NCI-H1105 (cell line): ENCODE measurements around the gene MAML2.
"Not testable (repeated sequence)": the region's sequence is repeated elsewhere in the genome, so short reads cannot be mapped to it uniquely, and the experiment has no call there.

Experiments
- DNase-seq: peaks from one replicate; lab custom pipeline; 2025; lab: John Stamatoyannopoulos, UW

Gene MAML2

DNA sequence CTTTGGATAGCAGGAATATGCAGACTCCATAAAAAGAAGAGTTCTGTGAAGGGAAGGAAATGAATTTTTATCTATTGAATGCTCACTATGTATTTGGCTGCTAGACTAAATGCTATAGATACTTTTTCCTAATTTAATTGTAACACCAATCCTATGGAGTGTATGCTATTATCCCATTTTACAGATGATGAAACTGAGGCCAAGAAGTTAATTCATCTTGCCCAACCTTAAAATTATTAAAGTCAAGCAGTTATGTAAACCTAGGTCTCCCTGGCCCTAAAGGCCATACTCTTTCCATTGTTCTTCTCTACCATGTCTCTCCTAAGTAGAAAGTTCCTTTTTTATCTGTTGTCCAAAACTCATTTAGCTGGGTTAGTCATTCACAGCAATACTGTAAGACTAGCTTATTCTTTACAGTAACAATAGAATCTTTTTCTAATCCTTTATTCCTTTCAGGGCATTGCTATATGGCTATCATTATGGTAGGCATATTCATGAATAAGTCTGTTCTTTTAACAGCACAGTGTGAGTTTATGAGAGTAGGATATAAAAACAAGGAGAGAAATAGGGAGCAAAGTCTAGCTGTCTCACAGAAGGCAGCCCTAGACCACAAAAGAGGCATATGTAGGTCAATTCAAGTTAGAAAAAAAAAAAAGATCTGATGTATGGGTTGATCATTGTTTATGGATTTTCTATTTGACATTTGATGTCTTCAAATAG is 50.5 kb downstream of the MAML2 start:
- DNase-seq, result no peak

DNA sequence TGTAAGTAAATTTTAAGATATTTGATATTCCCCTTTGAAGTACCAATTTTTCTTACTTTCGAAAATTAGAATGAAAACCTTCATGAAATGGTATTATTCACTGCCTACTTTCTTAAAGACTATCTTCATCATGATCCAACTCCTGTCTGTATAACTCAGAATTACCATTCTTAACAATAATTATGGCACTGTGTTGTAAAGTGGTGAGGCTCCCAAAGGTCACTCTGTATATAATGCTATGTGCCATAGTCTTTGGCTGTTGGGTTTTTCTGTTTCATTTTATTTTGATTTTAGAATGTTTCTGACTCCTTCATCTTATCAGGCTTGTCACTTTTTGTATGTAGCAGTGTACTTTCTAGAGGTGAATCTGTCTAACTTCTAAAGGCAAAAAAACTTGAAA is 52.4 kb downstream of the MAML2 start:
- no peak for DNase-seq

DNA sequence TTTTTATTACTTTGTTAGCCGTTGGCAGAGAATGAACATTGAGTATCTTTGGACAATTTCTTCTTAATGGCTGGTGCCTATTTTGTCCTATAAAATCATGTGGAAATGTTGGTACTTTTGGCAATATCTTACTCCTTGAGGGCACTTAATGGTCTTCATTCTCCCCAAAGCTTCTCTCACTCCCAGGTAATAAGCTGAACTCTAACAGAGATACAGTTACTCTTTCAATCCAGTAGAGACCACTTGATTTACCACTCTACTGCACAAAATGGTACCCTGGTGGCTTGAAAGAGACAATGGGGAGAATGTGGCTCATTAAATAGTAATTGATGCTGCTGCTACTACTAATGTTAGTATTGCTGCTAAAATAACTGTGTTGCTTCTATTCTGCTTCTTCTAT is 53.0 kb downstream of the MAML2 start:
- DNase-seq, result no peak

DNA sequence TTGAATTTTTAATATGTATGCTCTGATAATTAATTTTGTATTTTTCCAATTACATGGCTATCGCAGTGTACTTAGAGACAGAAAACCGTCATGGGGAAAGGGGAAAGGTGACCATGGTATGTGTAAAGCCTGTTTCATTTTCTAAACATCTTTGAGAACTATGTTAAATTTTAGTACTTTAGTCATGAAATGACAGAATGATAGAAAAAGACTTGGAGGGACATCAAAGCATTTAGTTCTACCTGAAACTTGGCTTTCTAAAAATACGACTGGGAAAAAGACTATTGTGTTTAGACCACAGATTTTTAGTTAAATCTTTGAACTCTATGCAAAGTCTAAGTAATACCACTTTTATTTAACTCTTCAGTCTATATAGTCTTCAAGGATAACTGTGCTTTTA is 54.1 kb downstream of the MAML2 start:
- no peak for DNase-seq

DNA sequence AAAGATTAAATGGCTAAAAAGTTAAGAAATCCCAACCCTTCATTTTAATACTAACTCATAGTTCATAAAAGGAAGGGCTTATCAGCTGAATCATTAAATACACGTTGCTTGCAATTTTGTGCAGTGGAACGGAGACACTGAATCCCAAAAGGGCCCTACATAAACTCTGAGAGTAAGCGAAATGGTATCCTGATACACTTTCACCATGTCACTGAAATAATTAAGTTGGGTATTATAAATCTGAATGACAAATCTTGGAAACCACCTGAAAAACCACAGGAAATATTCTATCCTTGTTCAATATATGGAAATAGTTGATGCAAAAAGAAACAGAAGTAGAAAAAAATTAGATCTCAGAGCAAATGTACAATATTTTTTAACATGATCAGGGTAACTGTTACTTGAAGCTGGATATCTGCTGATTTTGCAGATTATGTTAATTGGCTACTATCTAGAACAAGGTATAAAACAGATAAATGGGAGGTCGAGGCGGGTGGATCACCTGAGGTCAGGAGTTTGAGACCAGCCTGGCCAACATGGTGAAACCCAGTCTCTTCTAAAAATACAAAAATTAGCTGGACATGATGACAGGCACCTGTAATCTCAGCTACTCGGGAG is 55.1 kb downstream of the MAML2 start:
- DNase-seq, result no peak

DNA sequence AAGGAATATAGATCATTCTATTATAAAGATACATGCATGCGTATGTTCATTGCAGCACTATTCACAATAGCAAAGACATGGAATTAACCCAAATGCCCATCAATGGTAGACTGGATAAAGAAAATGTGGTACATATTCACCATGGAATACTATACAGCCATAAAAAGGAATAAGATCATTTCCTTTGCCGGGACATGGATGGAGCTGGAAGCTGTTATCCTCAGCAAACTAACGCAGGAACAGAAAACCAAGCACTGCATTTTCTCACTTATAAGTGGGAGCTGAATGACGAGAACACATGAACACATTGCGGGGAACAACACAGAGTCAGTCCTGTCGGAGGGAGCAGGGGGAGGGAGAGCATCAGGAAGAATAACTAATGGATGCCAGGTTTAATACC is 57.0 kb downstream of the MAML2 start:
- DNase-seq, result not testable (repeated sequence)

DNA sequence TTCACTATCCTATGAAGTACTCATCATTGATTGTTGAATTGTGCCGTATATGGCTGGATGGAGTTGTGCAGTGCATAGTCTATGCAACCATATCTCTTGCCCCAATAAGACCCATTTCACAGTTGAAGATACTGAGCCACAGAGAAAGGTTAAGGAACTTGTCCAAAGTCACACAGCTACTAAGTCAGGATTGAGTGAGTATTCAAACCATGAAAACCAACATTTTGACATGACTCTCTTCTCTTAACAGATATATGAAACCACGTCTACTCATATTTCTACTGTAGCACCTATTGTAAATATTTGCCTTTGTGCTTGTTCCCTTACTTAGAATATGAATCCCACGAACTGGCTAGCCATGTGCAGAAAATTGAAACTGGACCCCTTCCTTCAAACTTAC is 58.1 kb downstream of the MAML2 start:
- no peak for DNase-seq

DNA sequence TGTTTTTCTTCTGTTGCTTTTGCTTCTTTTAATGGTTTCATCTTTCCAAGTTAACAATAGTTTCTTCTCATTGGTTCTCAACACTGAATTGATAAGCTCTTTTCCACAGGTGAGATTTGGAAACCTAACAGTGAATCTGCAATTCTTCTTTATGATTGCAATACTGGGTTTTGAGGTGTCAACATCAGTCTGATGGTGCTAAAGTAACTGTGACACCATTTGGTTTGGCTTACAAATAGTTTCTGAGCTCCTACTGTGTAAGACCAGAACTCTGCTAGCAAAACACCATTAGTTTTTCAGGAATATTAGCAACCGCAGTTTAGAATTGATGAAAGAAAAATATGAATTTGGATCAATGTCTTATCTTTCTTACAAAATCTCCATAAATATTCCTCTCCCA is 58.6 kb downstream of the MAML2 start:
- no peak for DNase-seq

DNA sequence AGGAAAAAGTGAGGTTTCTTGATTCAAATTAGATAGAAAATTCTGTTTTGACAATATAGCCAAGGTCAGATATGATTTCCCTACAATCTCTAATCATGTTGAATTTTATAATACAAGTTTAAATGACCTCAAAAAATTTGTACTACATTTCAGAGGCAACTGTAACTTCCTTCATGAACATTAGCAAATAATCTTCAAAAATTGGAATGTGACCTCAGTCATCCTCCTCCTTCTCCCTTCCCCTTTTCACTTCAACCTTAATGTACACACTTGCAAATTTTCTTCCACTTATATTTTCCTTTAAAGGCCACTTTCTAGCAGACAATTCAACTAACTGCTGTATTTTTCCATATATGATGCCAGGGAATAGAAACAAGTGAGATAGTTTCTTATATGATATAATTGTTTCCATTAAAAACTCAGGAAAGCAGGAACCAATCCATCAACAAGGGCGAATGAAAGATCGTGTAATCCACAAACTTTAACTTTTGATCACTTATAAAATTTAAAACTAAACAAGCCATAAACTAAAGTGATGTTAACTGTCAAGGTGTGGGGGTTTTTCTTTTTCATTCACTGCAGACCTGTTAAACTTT is 60.3 kb downstream of the MAML2 start:
- DNase-seq, result no peak

DNA sequence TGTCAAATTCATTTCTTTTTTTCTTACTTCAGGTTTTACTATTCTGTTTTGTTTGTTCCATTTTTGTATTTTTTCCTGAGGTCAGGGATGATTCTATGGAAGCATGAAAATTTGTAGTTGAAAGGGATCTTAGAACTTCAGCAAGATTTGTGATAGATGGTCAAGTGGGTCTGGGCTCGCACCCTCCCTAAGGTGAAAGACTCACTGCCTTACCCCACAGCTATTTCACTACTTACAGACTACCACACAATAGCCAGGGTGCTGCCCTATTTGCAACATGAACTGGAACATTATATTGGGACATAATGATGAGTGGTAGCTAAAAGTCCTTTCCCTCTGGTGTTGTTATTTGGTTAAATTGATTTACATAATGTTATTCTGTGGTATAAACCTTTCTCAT is 62.6 kb downstream of the MAML2 start:
- DNase-seq, result no peak

DNA sequence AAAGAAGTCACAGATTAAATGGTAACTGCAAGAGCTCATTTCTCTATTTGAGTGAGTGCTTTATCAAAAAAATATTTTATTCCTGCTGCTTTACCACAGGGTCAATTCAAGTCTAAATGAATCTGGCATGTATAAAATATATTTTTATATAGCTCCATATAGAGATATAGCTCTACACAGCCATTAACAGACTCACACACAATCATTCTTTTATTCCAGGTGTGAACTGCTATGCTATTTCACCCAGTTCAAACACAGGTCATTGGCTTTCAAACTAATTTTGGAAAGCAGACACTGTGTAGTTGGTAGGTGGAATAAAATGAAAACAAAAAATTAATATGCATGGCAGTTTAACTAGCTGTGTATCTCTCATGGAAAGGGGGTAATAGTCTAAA is 63.1 kb downstream of the MAML2 start:
- DNase-seq, result no peak

DNA sequence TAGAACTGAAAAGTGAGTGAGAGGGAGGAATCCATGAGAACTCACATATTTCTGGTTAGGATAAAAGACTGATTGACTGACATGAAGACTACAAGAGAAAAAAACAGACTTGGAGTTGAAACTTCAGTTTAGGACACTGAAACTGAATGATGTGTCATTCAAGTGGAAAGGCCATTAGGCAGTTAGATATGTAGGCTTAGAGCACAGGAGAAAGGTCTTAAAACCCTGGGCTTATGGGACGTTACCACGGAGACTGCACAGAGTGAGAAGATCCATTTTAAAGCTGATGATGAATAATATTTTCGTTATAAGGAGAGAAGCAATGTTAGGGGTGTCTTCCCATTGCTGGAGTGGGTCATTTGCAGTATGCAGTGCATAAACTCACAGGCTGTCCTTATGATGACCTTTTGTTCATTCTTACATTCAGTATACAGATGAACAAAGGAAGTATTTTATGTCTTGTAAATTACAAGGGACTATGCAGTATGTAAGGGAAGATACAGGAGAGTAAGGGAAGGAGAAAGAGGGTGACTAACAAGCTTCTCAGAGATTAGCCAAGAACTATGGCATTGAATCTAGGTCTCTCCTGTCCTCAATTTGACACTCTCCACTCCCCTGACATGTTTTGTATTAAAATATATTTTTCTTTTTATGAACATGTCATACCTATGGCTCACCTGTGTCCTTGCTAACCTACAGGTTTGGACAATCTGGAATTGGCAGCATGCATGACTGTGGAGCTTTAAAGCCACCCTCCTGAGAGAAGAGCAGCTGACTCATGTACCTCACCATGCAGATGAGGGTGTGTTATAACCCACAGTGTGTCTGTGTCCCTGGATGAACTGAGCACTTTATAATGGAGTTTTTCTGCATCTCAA is 63.7 kb downstream of the MAML2 start:
- DNase-seq, result no peak

DNA sequence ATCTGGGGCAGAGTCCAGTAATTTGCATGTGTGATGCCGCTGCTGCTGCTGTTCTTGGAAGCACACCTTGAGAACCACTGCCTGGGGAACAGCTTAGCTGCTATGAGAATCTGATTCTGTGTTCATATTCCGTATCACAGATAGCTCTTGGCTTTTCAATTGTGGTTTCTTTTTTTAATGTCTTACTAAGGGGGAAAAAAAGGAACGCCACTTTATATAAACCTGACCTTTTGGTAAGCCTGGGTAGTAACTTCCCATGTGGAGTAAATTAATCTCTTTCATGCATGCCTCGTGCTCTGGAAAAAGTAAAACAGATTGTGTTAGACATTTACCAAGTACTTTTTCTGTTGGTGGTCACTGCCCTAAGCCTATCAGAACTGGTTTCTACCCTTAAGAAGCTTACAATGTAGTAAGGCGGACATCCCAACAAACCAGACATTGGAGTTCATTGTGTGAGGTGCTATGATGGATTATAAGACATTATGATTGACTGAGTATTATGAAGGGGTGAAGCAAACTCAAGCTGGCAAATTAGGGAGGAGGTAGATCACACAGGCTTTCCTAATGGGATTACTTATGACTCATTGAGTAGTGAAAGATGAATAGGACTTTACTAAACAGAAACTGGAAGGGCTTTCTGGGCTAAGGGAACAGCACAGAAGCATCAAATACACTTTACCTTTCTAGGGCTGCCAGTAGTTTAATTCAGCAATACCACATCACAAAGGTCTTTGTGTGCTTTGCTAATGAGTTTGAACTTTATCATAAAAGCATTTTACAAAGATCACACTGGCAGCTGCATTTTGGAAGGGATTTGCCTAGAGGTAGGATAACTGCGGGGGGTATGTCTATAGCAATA is 64.7 kb downstream of the MAML2 start:
- DNase-seq, result no peak

DNA sequence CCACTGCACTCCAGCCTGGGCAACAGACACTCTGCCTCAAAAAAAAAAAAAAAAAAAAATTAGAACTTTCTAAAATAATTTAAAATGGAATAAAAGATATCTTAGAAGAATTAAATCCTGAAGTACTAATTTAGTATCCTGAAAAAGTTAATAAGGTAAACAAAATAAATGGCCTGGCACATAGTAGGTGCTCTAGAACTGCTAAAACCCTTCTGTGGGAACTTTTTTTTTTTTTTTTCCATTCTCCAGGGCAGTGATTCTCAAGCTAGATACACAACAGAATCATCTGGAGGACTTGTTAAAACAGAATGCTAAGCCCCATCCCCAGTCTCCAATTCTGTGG is 65.3 kb downstream of the MAML2 start:
- no peak for DNase-seq

DNA sequence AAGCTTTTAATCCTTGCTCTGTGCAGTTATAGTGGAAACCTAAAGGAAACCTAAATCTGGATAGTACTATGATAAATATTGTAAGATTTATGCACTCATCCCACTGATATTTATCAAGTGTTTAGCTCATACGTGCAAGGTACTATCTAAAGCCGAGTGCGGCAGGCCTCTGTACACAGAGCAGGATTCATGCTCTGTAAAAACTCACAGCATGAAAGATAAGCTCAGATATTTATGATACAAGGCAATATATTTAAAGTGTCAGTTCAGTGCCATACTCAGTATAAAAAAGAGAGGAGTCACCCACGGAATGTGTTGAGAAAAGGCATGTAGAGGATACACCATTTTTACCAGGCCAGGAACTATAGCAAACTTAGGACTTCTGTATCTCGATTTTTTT is 66.2 kb downstream of the MAML2 start:
- DNase-seq, result no peak

DNA sequence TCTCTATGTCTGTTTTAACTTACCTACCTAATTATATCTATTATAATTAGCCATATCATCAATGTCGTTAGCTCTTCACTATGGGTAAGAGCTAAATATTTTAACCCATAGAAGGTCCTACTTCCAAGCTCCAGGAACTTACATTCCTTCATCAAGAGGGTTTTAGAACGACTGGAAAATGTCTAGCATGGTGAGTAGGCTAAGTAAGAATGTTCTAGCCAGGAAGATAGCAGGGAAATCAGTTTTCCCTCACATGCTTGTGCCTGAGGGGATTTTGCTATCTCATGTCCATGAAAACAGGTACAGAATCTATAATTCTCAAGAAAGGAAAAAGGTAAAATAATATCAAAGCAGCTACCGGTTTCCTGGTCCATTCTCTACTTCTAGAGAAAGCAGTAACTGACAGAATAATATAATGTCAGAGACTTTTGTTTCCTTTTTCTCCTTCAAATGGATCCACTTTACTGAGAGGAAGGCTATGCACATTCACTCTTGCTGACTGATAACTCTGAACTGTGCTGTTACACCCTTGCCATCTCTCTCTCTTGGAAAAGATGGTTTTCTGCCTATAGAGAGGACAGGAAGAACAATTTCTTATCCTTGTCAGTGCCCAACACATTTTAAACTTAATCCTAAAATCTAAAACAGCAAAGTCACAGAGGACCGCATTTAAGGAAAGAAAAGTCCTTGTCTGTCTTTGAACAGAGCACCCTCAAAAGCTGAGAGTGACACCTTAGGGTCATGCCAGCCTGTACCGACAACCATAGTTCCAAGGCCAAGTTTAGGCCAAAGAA is 67.0 kb downstream of the MAML2 start:
- DNase-seq, result no peak

DNA sequence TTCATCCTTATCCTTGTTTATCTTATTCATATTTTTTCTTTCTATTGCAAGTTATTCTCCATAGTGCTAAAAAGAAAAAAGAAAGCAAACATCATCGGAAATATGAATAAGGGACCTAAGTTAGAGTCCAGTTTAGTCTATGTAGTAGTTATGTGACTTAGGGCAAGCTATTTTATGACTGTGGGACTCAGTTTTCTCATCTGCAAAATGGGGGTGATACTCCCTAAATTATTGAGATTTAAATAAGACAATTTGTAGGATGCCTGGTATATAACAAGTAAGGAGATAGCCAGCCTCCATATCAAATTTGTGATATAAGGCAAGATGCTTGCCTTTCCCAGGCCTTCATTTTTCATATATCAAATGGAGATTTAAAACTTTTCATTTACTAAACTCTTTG is 69.5 kb downstream of the MAML2 start:
- DNase-seq, result no peak

DNA sequence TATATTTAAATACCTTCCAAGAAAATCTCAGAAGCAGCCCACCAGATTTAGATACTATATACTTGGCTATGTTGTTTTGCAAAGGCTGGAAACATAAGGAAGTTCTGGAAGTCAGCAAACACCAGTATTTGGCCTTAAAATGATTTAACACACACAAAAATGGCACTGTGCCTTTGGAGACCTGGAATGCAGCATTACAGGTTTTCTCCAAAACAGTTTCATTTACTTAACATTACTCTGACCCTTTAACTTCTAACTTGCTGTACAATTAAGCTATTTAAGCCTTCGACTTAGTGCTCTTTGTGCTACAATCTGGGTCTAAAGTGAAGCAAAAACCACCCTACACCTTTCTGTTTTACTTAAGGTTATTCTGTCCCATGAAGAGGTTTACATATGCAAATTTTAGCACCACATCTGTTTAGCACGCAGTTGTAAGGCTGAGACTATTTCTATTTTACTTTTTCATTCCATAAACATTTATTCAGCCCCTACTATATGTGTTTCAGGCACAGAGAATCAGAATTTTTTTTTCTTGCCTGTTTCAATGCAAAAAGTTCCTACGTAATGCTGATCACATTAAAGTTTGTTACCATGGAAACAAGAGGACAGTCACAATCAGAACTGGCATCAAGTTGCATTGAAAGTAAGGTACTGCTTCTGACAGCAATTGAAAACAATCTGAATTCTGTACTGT is 70.3 kb downstream of the MAML2 start:
- DNase-seq, result no peak

DNA sequence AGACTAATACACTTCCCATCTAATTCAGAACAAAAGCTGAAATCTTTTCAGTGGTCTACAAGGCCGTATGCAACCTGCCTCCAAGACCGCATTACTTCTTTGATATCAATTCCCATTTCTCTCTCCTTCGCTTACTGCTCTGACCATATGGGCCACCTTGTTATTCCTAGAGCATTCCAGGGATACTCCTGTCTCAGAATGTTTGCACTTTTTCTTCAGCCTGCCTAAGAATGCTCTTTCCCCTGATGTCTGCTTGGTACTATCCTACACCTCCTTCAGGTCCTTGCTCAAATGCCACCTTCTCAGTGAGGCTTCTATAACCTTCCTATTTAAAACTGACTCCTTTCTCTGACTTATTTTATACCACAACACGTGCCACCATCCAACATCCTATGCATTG is 71.2 kb downstream of the MAML2 start:
- DNase-seq, result no peak

DNA sequence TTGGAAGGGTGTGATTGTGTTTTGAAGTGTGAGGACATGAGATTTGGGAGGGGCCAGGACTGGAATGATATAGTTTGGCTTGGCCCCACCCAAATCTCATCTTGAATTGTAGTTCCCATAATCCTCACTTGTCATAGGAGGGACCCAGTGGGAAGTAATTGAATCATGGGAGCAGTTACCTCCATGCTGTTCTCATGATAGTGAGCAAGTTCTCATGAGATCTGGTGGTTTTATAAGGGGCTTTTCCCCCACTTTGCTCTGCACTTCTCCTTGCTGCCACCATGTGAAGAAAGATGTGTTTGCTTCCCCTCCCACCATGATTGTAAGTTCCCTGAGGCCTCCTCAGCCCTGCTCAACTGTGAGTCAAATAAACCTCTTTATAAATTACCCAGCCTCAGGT is 71.6 kb downstream of the MAML2 start:
- not testable (repeated sequence) for DNase-seq
